NOMO-1 (cell line): ENCODE data around the gene AADACL4.
"Not testable (repeated sequence)": the region's sequence is repeated elsewhere in the genome, so short reads cannot be mapped to it uniquely, and the experiment has no call there.

Experiments
- DNase-seq, 2 experiments: peaks; one replicate each; lab custom pipeline; 2025; ENCODE audit not compliant: unreplicated experiment in 2 of 2; lab: John Stamatoyannopoulos, UW

AADACL4 gene

DNA sequence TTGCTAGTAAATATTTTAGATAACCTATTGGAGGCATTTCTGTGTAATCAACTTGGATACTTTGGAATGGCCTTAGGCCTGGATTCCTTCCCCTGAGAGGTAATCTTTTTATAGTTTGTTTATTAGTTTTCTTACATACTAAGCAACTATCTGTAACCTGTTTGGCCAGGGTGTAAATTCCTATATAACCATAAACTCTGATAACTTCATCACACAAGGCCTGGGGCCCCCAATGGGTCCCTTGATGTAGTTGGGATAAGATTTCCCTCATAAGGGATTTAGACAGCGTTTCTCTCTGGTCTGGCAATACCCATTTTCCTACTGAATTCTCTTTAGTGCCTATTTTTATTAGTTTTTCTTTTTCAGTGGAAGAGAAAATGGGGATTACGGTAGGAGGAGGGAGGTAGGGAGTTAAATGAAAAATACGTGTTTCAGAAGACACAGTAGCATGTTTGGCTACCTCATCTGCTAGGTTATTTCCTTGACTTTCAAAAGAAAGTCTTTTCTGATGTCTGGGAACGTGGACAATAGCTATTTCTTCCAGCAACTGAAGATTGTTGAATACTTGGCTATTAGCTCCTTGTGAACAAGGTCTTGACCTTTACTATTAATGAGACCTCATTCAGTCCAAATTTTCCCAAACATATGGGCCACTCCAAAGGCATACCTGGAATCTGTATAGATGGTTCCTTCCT lies 64.7 kb downstream of the AADACL4 start:
- no peak for DNase-seq

DNA sequence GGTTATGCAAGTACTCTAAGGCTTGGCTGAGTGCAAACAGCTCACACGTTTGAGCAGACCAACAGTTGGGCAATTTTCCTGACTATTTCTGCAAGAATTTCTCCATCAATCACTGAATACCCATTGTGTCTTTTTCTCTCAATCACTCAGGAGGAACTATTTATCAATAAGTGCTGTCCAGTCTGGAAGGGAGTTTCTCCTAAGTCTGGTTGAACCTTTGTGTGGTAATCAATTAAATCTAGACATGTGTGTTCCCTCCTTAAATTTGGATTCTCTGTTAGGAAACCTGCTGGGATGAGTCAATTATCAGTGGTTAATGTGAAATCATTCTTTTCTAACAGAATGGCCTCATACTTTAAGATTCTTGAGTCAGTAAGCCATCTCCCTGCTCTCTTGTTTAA lies 65.2 kb downstream of the AADACL4 start:
- DNase-seq, result no peak

DNA sequence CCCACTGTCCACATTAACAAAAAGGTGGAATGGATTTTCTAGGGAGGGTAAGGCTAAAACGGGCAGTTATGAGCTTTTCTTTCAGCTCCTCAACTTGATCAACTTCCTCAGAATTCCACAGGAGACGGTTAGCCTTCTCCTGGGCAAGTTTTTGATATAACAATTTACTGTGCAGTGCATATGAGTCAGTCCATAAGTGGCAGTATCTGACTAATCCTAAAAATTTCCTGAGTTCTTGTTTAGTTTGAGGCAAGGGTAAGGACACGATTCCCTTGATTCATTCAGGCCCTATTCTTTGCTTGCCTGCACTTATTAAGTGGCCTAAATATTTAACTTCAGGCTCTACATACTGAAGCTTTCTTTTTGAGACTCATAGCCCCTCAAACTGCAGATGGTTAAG lies 65.8 kb downstream of the AADACL4 start:
- no peak for DNase-seq

DNA sequence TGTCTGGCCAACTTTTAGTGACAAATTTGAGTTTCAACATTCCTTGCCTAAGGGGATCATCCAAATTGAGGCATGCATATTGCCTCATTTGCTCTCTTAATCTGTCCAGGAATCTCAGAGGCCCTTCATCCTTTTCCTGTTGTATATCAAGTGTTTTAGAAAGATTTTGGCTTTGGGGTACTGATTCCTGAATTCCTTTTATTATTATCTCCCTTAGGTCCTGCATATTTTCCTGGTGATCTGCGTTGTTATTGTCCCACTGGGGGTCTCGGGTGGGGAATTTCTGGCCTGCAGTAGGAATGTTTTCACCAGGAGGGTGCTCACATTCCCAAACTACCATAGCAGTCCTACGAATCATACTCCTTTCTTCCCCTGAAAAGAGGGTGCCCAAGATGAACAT lies 67.7 kb downstream of the AADACL4 start:
- DNase-seq, result no peak

- DNase-seq, result no peak
Measured at GRCh38 chr1:12712076-12712475, 68.2 kb downstream of the AADACL4 start.

DNA sequence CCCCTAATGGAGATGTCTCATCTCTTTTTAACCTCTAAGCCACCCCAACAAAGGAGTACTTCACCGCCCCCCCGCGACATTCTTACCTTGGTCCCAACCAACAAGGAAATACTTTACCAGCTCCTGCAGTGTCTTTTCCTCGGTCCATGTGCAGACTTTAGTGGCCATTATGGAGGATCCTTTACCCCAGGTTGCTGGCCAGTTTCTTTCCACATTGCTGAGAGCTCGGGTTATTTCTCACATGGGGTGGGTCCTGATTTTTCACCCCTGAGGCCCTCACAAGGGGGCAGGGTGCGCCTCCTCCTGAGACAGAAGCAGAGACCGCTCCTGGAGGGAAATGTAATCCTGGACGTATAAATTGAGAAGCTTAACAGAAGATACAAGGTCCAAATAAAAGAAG lies 69.0 kb downstream of the AADACL4 start:
- no peak for DNase-seq

DNA sequence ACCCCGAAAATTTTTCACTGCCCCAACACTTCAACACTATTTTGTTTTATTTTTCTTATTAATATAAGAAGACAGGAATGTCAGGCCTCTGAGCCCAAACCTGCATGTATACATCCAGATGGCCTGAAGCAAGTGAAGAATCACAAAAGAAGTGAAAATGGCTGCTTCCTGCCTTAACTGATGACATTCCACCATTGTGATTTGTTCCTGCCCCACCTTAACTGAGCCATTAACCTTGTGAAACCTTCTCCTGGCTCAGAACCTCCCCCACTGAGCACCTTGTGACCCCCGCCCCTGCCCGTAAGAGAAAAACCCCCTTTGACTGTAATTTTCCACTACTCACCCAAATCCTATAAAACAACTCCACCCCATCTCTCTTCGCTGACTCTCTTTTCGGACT lies 69.8 kb downstream of the AADACL4 start:
- DNase-seq, result not testable (repeated sequence)

DNA sequence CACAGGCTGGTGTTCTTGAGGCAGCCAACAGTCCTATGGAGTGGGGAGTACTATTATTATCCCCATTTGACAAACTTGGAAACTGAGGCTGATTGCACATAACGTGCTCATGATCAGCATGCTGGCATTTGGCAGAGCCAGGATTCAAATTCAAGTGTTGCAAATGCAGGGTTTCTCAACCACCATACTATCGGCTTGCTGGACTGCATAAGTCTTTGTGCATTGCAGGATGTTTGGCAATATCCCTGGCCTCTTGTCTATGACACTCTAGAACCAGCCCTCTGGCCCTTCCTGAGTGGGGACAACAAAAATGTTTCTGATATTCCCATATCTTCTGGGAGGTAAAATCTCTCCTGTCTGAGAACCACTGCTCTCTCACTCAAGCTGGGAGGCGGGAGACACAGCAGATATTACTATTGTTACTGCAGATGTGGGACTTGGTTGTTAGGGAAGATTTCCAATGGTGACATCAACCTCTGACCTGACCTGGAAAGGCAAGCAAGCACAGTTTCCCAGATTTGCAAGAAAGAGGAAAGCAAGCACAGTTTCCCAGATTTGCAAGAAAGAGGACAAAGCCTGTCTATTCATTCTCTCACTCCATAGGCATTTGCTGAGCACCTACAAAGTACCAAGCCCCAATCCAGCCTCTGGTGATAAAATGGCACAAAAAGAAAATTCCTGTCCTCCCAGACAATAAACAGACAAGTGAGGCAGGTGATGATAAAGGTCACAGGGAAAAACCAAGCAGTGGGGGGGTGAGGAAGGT lies 71.0 kb downstream of the AADACL4 start:
- DNase-seq, result no peak

DNA sequence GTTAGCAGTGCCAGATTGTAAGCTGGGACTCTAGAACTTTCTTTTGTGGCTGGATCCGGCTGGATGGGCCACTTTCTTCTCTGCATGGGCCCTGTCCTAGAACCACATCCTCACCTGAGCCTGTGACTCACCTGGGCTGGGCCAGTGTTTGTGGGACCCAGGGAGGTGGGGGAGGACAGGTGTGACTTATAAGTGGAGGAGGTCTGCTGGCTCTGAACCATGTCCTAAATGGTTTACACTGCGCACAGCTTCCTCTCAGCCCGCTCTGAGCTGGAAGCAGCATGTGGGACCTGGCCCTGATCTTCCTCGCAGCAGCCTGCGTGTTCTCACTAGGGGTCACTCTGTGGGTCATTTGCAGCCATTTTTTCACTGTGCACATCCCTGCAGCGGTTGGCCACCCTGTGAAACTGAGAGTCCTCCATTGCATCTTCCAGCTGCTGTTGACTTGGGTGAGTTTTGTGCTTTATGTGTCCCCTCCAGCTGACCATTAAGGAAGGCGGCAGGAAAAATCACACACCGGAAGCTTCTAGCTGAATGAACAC lies 72.1 kb downstream of the AADACL4 start, which contains the start of gene AADACL3:
Gene AADACL3 (plus strand): TSS at position 215 of the 542 bp plus-strand sequence. CDS start 67 bp downstream, at position 282.
- DNase-seq, result no peak
